ENCODE data around the gene ARFGEF2.
"Not testable (repeated sequence)": the region's sequence is repeated elsewhere in the genome, so short reads cannot be mapped to it uniquely, and the experiment has no call there.

ARFGEF2 gene

DNA sequence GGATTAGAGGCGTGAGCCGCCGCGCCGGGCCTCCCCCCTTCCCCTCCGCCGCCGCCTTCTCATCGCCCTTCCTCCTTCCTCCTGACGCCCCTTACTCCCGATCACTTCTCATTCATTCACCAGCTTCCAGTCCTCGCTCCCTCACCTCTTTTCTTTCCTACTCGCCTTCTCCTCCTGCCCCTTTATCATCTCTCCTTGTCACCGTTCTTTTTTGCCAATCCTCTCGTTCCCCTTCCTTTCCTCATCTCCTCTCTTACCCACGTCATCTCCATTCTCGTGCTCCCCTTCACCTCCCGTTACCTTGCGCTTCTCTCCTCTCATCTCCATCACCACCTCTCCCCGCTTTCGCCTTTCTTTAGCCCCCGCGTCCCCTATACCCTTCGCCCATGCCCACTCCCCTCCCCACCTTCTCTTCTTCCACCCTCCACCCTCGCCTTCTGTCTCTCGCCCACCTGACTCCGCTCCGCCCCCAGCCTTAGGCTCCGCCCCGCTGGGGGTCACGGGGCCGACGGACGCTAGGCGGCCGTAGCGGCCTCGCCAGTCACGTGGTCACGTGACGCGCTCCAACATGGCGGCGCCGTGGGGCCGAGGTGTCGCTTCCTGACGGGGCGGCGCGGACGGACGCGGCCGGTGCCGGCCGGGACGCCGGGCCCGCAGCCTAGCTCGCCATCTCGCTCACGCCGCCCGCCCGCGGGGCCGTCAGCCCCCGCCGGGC, at the start of gene ARFGEF2:
Gene ARFGEF2 (plus strand): TSS at position 544 of the 715 bp plus-strand sequence. CDS start 179 bp downstream, outside the sequence.
- DNase-seq: peak; percentile 85

- peak; percentile 31 for DNase-seq
These were observed 46.1 kb upstream of the ARFGEF2 start for GRCh38 chr20:48875233-48875913.

GRCh38 chr20:48875914-48876240, 45.6 kb upstream of the ARFGEF2 start:
- DNase-seq: peak; percentile 13

DNA sequence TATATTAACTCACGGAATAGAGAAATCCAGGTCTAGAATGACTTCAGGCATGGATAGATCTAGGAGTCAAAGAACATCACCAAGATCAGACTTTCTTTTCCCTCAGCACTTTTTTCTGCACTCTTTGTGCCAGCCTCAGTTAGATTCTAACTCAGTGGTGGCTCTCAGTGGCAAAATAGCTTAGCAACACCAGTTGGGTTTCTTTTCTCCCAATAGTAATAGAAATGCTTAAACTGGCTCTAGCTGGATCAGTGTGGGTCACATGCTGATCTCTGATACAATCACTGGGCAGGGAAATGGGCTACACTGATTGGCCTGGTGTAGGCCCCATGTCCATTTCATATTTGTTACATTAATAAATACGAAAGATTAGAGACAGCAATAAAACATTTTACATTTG, 44.2 kb upstream of the ARFGEF2 start:
- DNase-seq: no peak

DNA sequence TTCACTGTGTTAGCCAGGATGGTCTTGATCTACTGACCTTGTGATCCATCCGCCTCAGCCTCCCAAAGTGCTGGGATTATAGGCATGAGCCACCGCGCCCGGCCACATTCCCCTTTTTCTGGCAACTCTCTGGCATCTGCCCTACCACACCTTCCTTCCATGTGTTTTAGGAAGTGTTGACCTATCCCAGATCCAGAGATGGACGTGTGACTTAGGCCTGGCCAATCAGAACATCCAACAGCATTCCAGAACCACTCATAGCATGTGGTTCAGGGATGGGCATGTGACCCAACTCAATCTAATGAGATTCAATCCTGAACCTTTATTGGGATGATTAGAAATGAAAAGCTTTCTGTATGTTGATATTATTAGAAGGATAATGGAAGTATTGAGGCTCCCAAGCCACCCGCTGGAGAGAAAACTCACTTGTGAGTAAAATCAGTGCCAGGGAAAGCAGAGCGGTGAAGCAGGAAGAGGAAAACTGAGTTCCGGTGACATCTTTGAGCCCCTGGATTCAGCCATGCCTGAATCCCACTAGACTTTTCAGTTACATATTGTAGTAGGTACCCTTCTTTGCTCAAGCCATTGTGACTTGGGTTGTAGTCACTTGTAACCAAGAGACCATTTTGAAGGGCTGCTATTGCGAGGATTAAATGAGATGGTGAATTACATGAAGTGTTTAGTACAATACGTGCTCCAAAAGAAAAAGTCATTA, 42.8 kb upstream of the ARFGEF2 start:
- DNase-seq: no peak

- peak; percentile 17 for DNase-seq
These were observed 41.8 kb upstream of the ARFGEF2 start for GRCh38 chr20:48879612-48880245.

DNA sequence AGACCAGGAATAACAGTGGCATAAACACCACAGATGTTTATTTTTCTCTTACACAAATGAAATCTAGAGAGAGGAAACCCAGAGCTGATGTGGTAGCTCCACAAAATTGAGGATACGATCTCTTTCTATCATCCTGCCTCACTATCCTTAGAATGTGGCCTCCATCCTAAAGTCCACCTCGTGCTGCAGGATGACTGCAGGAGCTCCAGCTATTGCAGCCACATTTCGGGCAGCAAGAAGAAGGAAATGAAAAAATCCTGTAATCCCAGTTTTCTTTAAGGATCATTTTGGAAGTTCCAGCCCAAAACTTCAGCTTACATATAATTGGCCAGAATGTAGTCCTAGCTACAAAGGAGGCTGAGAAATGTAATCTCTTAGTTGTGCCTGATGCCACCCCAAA, 41.2 kb upstream of the ARFGEF2 start:
- DNase-seq: no peak

- no peak for DNase-seq
These were observed 40.4 kb upstream of the ARFGEF2 start for GRCh38 chr20:48880981-48881657.

- DNase-seq: no peak
These were observed 36.3 kb upstream of the ARFGEF2 start for GRCh38 chr20:48885237-48885636.

- DNase-seq: no peak
These were observed 35.3 kb upstream of the ARFGEF2 start for GRCh38 chr20:48886194-48886593.

GRCh38 chr20:48886811-48887210, 34.7 kb upstream of the ARFGEF2 start:
- DNase-seq: no peak

DNA sequence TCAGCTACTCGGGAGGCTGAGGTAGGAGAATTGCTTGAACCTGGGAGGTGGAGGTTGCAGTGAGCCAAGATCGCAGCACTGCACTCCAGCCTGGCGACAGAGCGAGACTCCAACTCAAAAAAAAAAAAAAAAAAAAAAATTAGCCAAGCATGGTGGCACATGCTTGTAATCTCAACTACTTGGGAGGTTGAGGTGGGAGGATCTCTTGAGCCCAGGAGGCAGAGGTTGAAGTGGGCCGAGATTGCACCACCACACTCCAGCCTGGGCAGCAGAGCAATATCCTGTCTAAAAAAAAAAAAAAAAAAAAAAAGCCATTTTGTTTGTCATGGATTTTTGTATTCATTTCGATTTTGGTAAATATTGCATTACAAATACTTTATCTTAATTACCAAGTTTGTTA, 33.0 kb upstream of the ARFGEF2 start:
- not testable (repeated sequence) for DNase-seq

- DNase-seq: peak; percentile 11
These were observed 32.2 kb upstream of the ARFGEF2 start for GRCh38 chr20:48889140-48889790.

- peak; percentile 36 for DNase-seq
These were observed 30.1 kb upstream of the ARFGEF2 start for GRCh38 chr20:48891235-48892048.

DNA sequence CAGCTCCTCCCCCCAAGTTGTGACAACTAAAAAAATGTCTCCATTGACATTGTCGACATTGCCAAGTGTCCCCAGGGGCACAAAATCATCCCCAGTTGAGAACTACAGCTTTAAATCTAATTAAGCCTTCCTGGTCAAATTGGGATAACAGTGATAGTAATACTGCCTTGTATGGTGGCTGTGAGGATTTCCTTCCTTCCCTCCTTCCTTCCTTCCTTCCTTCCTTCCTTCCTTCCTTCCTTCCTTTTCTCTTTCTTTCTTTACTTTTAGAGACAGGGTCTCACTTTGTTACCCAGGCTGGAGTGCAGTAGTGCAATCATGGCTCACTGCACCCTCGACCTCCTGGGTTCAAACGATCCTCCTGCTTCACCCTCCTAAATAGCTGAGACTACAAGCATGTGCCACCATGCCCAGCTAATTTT, 29.5 kb upstream of the ARFGEF2 start:
- no peak for DNase-seq

DNA sequence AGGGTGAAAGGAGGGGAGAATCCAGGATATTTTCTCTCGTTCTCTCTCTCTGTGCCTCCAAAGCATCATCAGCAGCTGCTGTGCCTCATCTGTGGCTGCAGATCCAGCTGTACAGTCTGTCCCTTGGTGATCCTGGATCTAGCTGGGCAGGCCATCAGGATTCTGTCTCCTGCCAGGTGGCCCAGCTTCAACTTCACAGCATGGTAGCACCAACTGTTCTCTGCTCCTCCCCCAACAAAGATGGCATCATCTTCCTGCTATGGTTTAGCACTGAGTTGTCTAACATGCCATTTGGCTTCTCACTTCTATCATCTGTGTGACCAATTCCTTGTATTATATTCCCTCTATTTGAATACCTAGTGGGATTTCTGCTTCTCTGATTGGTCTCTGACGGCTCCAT, 28.6 kb upstream of the ARFGEF2 start:
- DNase-seq: no peak

DNA sequence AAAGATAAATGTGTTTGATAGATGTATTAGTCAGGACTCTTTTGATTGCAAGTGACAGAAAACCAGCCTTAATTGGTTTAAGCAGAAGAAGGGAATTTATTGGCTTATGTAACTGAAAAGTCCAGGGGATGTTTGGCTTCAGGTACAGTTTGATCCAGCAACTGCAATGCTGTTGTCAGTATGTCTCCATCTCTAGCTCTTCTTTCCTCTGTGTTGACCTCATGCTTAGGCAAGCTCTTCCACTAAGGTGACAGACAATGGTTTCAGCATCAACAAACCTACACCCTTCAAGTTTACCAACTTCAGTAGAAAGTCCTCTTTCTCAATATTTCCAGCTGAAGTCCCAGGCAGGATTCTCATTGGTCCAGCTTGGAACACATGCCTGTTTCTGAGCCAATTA, 28.1 kb upstream of the ARFGEF2 start:
- no peak for DNase-seq

DNA sequence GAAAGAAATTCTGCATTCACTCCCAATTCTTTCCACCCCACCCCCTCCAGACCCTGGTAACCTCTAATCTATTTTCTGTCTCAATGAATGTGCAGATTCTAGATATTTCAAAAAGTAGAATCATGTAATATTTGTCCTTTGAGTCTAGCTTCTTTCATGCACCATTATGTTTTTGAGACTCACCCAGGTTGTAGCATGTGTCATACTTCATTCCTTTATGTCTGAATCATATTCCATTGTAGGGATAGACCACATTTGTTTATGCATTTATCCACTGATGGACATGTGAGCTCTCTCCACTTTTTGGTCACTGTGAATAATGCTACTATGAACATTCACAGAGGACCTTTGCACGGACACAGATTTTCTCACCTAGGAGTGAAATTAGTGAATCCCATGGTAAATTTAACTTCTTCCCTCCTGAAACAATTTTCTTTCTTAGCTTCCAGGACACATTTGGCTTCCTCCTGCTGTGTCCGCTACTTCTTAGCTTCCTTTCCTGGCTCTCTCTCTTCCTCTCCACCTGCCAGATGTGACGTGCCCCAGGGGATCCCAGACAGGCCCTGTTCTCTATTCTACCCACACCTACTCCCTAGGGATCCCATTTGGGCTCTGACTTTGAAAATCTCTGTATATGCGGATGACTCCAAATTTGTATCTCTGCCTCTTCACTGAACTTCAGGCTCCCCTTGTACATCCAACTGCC, 24.1 kb upstream of the ARFGEF2 start:
- DNase-seq: no peak

GRCh38 chr20:48898210-48898609, 23.3 kb upstream of the ARFGEF2 start:
- DNase-seq: no peak

DNA sequence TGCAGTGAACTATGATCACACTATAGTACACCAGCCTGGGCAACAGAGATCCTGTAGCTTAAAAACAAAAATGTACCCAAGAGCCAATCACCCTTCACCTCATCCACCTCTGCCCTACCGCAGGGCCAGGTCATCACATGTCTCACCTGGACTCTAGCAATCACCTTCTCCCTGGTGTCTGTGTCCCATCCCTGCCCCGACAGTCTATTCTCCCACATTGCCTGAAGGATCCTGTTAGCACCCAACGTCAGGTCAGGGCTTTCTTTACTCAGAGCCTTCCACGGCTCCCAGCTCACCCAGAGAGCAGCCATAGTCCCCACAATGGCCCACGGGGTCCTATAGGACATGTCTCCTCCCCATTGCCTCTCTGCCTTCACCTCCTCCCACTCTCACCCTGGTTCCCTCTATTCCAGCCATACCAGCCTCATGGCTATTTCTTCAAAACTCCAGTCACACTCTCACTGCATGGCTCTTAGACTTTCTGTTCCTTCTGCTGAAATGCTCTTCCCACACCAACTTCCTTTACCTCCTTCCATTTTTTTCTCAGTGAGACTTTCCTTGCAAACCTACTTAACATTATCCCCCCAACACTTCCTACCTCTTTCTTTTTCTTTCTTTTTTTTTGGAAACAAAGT, 22.5 kb upstream of the ARFGEF2 start:
- no peak for DNase-seq

Measured in MV-4-11 (cell line).